ENCODE results near the gene LRRC49.

Gene LRRC49

GRCh38 chr15:71094137-71094536 is 201.5 kb downstream of the LRRC49 start:
- no peak for DNase-seq

- DNase-seq: no peak
Measured at GRCh38 chr15:71096676-71097075, 204.1 kb downstream of the LRRC49 start.

GRCh38 chr15:71097890-71098289 is 205.3 kb downstream of the LRRC49 start:
- DNase-seq: no peak

- DNase-seq: no peak
Measured at GRCh38 chr15:71098920-71099319, 206.3 kb downstream of the LRRC49 start.
